H1 (cell line): Measurements from ENCODE around the gene ROBO2. TPM values are rescaled to one million over a fixed set of nuclear protein-coding genes. Genes with fewer than 3 reads are reported as not detected.

Source experiments
- ATF3 ChIP-seq: IDR thresholded peaks from 2 replicates; pipeline ENCODE4 v1.6.1; 2011; ENCODE audit warnings: low read depth, mild to moderate bottlenecking, low read length; ENCODE audit not compliant: insufficient read depth
- CHD7 ChIP-seq: fragments of 300-600 bp; sonication (generic); IDR thresholded peaks from 2 replicates; pipeline ENCODE4 v1.7.1; 2012; ENCODE audit warnings: low read length, moderate library complexity, mild to moderate bottlenecking, inconsistent platforms; ENCODE audit not compliant: insufficient replicate concordance
- CTBP2 ChIP-seq: IDR thresholded peaks from 2 replicates; pipeline ENCODE4 v1.7.0; 2011; ENCODE audit warnings: borderline replicate concordance, mild to moderate bottlenecking, moderate library complexity, mixed read lengths, low read length; ENCODE audit not compliant: insufficient read depth, insufficient read length
- EGR1 ChIP-seq: IDR thresholded peaks from 2 replicates; pipeline ENCODE4 v1.6.1; 2011; ENCODE audit warnings: low read depth, low read length, borderline replicate concordance
- EP300 ChIP-seq, 2 experiments: IDR thresholded peaks; 1 replicate in 1 of 2; 2 replicates in 1 of 2; pipeline ENCODE4 v1.6.1; 2011 to 2012; ENCODE audit warnings: low read depth in 2 of 2, low read length in 2 of 2, mild to moderate bottlenecking in 2 of 2, borderline replicate concordance in 1 of 2, inconsistent platforms in 1 of 2, moderate library complexity in 1 of 2
- GTF2F1 ChIP-seq: IDR thresholded peaks from 2 replicates; pipeline ENCODE4 v1.6.1; 2012; ENCODE audit warnings: low read depth, low read length, improper control_type of control experiment, borderline replicate concordance
- KDM1A ChIP-seq: fragments of 200-600, 300-600 bp; sonication (generic); IDR thresholded peaks from 2 replicates; pipeline ENCODE4 v1.7.1; 2016; ENCODE audit warnings: mild to moderate bottlenecking, low read length, borderline replicate concordance
- KDM5A ChIP-seq: fragments of 200-600 bp; IDR thresholded peaks from 2 replicates; pipeline ENCODE4 v1.7.1; 2012; ENCODE audit warnings: mild to moderate bottlenecking, low read length, inconsistent platforms, mixed read lengths
- POLR2A ChIP-seq, 2 experiments: IDR thresholded peaks; 1 replicate in 1 of 2; 2 replicates in 1 of 2; pipeline ENCODE4 v1.6.1; 2011; ENCODE audit warnings: low read depth in 2 of 2, low read length in 2 of 2, mild to moderate bottlenecking in 2 of 2; ENCODE audit errors: control extremely low read depth in 1 of 2
- SUZ12 ChIP-seq: fragments of 200-600 bp; sonication (generic); IDR thresholded peaks from 2 replicates; pipeline ENCODE4 v1.6.1; 2012; ENCODE audit warnings: mild to moderate bottlenecking, inconsistent platforms, low read length, moderate library complexity, mixed read lengths
- TBP ChIP-seq: IDR thresholded peaks from 2 replicates; pipeline ENCODE4 v1.6.1; 2011; ENCODE audit warnings: low read depth, low read length, improper control_type of control experiment
- polyA plus RNA-seq, 7 experiments: library from polyadenylated mRNA; depleted of rRNA in 3 of 7; stranded (reverse) in 5 of 7; unstranded in 2 of 7; fragments of >200 nt in 5 of 7; fragments of 200-250 nt in 2 of 7; gene quantifications; 1 replicate in 5 of 7; 2 replicates in 1 of 7; 4 replicates in 1 of 7; pipeline versions ENCODE4 v1.2.1 to v1.2.3, GENCODE V29; 2011 to 2013; ENCODE audit warnings: missing spikeins in 2 of 7, mixed read lengths in 2 of 7
- total RNA-seq: library from RNA; stranded (reverse); fragmentation: NEBNext Ultra II Directional; extraction: Animal tissue kit (Norgen Biotek cat#: 25700); gene quantifications from 2 replicates; pipeline ENCODE4 v1.2.1, GENCODE V29; 2021

ROBO2 gene
- total and polyA plus RNA-seq, 2 of the 8 experiments (the other 6 are each of a cell fraction or from before 2014, with no cell fraction given) = 1.5 to 2.9 TPM

- no peak for TF ChIP-seq CHD7
- TF ChIP-seq KDM1A = no peak
- no peak for TF ChIP-seq ATF3
- TF ChIP-seq POLR2A (IDR thresholded peaks at IDR 0.05; ENCODE audit: control extremely low read depth in 1 of 2, low read depth in 2 of 2, low read length in 2 of 2) = no peak
- no peak for TF ChIP-seq SUZ12
- TF ChIP-seq EGR1 = no peak
- no peak for TF ChIP-seq EP300 (IDR thresholded peaks at IDR 0.05; ENCODE audit: borderline replicate concordance in 1 of 2, low read depth in 2 of 2, low read length in 2 of 2)
- no peak for TF ChIP-seq KDM5A
- TF ChIP-seq TBP = no peak
- no peak for TF ChIP-seq GTF2F1
- no peak for TF ChIP-seq CTBP2
Measured at GRCh38 chr3:77577264-77577663, 537.4 kb downstream of the ROBO2 start (continued).
